ENCODE results near the gene APEX1. TPM values are rescaled to one million over a fixed set of nuclear protein-coding genes. Genes with fewer than 3 reads are reported as not detected.

Gene APEX1
- total RNA-seq, 6 experiments from 2014 or later = 50.2 to 87.0 (median 59.8) TPM

DNA sequence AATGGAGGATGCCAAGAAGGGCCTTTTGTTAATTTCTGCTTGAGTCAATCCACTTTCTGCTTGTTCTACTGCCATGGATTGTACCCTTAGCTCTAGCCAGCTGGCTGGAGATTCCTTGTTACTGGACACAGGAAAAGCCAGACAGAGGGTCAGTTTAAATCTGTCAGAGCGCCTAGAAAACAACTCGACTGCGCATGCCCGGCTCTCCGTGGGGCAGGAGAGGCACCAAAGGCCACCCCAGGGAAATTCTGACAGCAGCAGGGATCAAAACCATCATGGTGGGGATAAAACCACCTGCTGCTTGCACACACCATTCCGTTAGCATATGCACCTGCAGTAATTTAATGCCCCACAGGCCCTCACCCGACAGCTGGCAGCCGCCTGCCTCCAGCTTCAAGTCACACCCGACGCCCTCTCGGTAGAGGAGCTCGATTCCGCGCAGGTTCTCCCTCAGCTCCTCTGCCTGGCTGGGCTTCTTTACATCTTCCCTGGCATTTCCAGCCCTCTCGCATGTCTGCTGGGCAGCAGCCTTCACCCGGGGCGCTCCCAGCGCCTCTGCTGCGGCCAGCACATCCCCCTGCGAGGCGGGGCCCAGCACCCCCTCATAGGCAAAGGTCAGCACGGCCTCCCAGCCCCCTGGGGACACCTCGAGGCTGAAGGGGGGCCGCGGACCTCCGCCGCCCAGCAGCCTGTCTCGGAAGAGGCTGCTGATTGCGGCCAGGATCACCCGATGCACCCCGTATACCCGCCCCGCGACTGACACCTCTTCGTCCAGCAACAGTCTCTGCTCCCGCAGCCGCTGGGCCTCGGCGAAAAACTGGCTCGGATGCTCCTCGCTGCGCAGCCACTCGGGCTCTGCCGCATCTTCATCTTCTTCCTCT is 20.1 kb upstream of the APEX1 start:
- DNase-seq (peak in 1 of 3 donors; percentile 33), ATAC-seq (peak; percentile 54 to 60 (median 57))
- WGBS (ENCODE audit: insufficient coverage, low coverage, low lambda C conversion rate, missing lambda C conversion rate) = 14% methylated on average over 13 of the region's 44 CpGs

DNA sequence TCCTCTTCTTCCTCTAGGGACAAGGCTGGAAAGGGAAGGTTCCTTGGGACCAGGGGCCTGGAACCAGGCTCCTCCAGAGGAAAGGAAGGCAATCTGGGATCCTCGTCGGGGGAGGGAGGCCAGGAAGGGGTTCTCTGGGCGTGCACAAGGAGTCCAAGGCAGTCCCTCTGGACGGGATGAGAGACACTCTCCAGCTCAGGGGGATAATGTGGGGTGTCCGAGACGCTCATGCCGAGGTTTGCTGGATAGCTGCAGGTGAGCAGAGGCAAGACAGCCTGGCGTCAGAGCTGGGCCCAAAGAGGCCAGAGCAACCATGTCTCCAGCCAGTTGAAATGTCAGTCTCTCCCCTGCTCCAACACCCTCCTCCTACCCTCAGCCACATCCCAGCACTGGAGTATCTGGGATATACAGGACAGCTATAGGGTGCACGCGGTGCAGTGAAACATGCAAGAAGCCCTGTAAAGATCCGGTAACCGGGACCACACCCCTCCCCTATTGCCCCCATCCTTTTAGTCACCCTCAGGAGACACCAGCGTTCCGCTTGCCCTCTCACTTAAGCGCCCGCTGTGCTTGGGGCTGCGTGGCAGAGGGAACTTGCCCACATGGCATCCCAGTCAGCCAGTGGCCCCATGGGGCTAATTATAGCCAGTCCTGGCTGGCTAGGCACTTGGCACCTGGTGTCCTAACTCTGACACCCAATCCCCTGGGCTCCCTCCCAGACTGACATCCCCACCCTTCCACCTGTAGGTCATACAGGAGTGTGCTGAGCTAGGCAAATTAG is 19.3 kb upstream of the APEX1 start, which contains the start of gene KLHL33:
Gene KLHL33, minus strand, starts transcription at position 585 of the 781 bp plus-strand sequence. Its CDS starts 355 bp downstream, at position 230.
- no peaks in the 10 kb centered on the region for H3K9me3 ChIP-seq
- H3K27ac ChIP-seq = peak within 1 kb of the TSS in 1 of 3 donors; percentile 15
- peak within 1 kb of the TSS in 2 of 3 donors; percentile 4 to 21 for H3K4me3 ChIP-seq
- DNase-seq = no peak
- no peaks in the 10 kb centered on the region for H3K4me1 ChIP-seq
- no peak for TF ChIP-seq CTCF (IDR thresholded peaks at IDR 0.05)
- no peak for TF ChIP-seq POLR2A (IDR thresholded peaks at IDR 0.05)
- ATAC-seq = peak in 1 of 4 donors; percentile 13
- WGBS (ENCODE audit: insufficient coverage, low coverage, low lambda C conversion rate, missing lambda C conversion rate) = 62% methylated on average over 8 of the region's 17 CpGs
- no peaks in the 10 kb centered on the region for H3K36me3 ChIP-seq
- intact Hi-C loops (cut with DNase I) = loop anchor here in 1 of 2 donors (10.0 kb wide), 1 partner anchor 169 kb away; no protein-coding TSS in a partner anchor
- no peaks in the 10 kb centered on the region for H3K27me3 ChIP-seq

More for the DNA sequence above, 20.1 kb upstream of the APEX1 start:
- no peaks in the 10 kb centered on the region for H3K27me3 ChIP-seq
- TF ChIP-seq POLR2A (IDR thresholded peaks at IDR 0.05) (no peak), CTCF (IDR thresholded peaks at IDR 0.05) (no peak)
- H3K27ac ChIP-seq = peak overlapping the region in 1 of 3 donors; percentile 15
- H3K9me3 ChIP-seq = no peaks in the 10 kb centered on the region
- intact Hi-C loops (cut with DNase I) = loop anchor here in 1 of 2 donors (10.0 kb wide), 1 partner anchor 170 kb away; no protein-coding TSS in a partner anchor
- no peaks in the 10 kb centered on the region for H3K4me1 ChIP-seq
- H3K36me3 ChIP-seq = no peaks in the 10 kb centered on the region
- peak overlapping the region in 2 of 3 donors; percentile 4 to 21 for H3K4me3 ChIP-seq

GRCh38 chr14:20436363-20436755 is 18.7 kb upstream of the APEX1 start:
- TF ChIP-seq CTCF (IDR thresholded peaks at IDR 0.05) = no peak
- TF ChIP-seq POLR2A (IDR thresholded peaks at IDR 0.05) = no peak
- intact Hi-C loops (cut with DNase I) = loop anchor here in 1 of 2 donors (10.0 kb wide), 1 partner anchor 168 kb away; no protein-coding TSS in a partner anchor
- Histone ChIP-seq H3K4me1 (no peaks in the 10 kb centered on the region), H3K27ac (no peak overlapping the region), H3K4me3 (no peak overlapping the region), H3K27me3 (no peaks in the 10 kb centered on the region), H3K36me3 (no peaks in the 10 kb centered on the region), H3K9me3 (no peaks in the 10 kb centered on the region)
- 75% methylated on average over 2 of the region's 4 CpGs for WGBS (ENCODE audit: insufficient coverage, low coverage, low lambda C conversion rate, missing lambda C conversion rate)
- DNase-seq (no peak), ATAC-seq (no peak)

- H3K27ac ChIP-seq = no peak overlapping the region
- intact Hi-C loops (cut with DNase I) = loop anchor here in 1 of 2 donors (10.0 kb wide), 1 partner anchor 166 kb away; no protein-coding TSS in a partner anchor
- no peak overlapping the region for H3K4me3 ChIP-seq
- H3K36me3 ChIP-seq = no peaks in the 10 kb centered on the region
- H3K27me3 ChIP-seq = no peaks in the 10 kb centered on the region
- ATAC-seq = no peak
- 71% methylated on average over 5 of the region's 7 CpGs for WGBS (ENCODE audit: insufficient coverage, low coverage, low lambda C conversion rate, missing lambda C conversion rate)
- TF ChIP-seq POLR2A (IDR thresholded peaks at IDR 0.05) = no peak
- TF ChIP-seq CTCF (IDR thresholded peaks at IDR 0.05) = no peak
- no peak for DNase-seq
- no peaks in the 10 kb centered on the region for H3K4me1 ChIP-seq
- H3K9me3 ChIP-seq = no peaks in the 10 kb centered on the region
Measured at GRCh38 chr14:20438664-20439063, 16.4 kb upstream of the APEX1 start.

Data from right lobe of liver (tissue), 6 donors.